RPMI8226 (cell line): ENCODE data around the gene ABCG1.
"Not testable (repeated sequence)": the region's sequence is repeated elsewhere in the genome, so short reads cannot be mapped to it uniquely, and the experiment has no call there.

Experiments used
- DNase-seq: peaks from one replicate; pipeline ENCODE4 v3.0.0-alpha.2; 2015

The ABCG1 gene

DNA sequence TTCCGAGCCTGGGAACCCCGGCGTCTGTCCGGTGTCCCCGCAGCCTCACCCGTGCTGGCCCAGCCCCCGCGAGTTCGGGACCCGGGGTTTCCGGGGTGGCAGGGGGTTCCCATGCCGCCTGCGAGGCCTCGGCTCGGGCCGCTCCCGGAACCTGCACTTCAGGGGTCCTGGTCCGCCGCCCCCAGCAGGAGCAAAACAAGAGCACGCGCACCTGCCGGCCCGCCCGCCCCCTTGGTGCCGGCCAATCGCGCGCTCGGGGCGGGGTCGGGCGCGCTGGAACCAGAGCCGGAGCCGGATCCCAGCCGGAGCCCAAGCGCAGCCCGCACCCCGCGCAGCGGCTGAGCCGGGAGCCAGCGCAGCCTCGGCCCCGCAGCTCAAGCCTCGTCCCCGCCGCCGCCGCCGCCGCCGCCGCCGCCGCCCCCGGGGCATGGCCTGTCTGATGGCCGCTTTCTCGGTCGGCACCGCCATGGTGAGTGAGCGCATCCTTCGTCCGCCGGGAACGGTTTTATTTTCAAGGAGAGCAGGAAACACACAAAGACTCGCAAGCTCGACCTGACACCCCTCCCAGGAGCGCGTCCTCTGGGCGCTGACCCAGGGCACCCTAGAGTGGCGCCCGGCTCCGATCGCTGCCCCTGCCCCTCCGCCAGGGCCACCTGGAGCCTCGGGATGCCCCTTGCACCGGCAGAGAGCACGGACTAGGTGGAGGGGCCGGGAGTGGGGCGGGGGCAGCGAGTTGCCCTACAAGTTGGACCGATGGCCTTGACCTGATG, at the start of gene ABCG1:
TSS of gene ABCG1 (plus strand) at position 305 of the 770 bp plus-strand sequence. CDS start at position 428, 123 bp downstream.
- DNase-seq: peak; percentile 71

DNA sequence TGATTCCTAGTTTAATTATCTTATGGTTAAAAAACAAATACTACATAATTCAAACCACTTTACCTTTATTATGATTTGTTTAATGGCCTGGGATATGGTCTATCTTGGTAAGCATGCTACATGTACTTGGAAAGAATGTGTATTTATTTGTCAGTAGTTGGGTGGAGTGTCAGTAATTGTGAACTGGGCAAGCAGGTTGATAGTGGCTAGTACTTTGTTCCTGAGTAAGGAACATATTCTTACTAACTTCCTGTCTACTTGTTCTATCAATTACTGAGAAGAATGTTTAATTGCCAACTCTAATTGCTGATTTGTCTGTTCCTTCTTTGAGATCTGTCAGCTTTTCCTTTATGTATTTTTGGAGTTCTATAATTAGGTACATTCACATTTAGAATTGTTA, 49.2 kb upstream of the ABCG1 start:
- DNase-seq: no peak

DNA sequence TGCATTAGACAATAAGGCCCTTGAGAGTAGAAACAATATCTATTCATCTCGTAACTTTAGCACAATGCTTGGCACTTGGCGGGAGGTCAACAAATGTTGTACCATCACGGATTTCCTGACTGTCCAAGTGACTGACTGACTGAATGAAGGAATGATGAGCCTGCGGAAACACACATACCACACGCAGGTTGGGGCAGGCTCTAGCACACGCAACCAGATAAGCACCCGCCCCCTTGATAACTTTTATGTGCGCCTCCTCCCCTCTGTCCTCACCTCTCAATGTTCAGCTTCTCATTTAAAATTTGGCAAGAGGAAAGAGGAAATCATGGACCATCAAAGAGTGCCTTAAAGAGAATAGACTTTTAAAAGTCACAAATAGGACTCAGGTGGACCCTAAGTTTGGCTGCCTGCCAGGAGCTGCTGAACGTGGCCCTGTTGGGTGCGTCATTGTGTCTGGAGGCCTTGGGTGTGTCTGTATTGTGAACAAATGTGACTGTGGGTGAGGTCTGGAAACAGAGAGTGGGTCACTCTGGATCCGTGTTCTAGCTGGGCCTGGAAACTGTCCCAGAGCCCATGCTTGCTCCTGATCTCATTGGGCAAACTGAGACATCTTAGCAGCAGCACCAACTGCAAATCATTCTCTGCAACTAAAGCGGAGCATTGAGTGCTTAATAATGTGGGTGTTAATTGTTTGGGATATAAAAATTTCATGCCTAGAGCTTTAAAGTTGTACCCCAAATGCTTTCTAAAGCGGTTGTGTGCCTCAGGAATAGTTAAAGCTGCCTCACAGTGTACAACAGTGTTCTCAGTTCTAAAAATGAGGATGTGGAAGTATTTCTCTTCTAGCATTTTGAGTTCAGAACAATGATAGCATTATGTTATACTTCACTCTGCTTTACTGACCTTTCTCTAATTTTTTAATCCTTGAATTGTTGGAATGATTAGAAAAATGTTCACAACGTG, 47.6 kb upstream of the ABCG1 start:
- no peak for DNase-seq

DNA sequence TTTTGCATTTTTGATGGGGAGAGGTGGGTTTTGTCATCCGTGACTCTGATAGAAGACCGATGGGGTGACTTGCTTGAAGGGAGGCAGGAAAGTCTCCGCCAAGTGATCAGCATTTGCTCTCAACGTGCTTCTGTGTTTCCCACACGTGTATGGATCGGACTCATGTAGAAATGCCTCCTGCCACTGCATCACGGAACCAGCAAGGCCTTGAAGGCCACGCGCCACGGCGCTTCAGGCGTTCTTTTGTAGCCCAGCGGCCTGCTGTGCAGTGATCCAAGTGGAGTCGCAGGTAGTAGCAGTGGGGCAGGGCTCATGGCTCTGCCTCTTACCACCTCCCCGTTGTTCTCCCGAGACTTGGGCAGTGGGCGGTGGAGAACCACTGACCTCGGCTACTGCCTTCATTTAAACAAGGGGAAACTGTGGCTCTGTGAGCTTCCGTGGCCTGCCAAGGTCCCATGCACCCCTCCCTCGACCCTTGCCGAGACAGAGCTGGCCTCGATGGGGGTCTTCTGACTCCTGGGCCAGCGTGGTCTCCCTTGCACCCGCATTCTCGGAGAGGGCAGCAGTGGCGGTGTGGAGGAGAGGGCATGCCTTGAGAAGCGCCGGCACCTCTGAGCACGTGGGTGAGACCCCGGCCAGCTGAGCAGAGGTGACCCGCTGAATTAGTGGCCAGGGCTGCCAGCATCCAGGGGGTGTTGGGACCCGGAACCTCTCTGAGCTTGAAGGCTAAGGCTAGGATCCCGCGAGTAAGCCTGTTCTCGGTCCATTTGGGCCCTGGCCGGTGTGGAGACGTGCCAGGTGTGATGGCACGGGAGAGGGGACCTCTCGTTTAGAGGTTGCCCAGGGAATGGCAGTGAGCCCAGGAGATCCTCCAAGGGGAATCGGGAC, 46.1 kb upstream of the ABCG1 start:
- no peak for DNase-seq

DNA sequence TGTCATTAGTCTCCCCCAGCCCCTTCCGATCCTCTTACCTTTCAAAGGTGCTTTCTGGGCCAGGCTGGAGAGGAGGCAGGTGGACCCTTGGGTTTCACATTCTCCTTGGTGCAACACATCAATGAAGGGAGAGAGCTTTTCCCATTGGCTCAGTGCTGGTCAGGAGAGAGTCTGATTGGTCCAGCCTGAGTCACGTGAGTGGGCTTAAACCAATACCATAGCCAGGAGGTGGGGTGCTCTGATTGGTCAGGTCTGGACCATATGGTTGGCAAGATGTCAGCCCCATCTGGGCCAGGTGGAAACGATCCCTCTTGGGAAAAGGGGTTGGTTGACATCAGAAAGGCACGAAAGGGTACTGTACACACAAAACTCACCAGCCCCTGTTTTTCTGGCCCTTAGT, 44.8 kb upstream of the ABCG1 start:
- DNase-seq: no peak

DNA sequence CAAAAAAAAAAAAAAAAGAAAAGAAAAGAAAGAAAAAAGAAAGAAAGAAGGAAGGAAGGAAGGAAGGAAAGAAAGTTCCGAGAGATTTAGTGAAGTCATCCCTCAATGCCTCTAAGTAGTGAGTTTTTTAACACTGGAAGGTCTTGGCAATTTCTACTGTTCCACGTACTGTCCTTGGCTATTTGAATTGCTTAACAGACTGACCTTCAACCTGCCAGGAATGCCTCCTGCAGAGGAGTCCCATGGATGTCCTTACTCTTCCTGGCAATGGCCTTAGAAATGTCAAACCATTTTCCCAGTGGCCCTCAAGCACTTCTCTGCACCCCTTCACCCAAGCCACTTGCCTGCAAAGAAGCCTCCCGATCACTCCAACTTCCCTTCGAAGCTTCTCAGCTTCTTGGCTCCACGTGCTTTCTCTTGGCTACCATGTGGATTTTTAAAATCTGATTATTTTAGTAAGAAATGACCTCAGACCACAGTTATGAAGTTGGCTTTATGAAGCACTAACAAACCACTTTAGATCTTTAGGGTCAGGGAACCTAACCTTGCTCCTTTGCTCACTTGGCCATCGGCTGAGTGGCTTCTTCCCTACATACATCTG, 43.7 kb upstream of the ABCG1 start:
- no peak for DNase-seq

DNA sequence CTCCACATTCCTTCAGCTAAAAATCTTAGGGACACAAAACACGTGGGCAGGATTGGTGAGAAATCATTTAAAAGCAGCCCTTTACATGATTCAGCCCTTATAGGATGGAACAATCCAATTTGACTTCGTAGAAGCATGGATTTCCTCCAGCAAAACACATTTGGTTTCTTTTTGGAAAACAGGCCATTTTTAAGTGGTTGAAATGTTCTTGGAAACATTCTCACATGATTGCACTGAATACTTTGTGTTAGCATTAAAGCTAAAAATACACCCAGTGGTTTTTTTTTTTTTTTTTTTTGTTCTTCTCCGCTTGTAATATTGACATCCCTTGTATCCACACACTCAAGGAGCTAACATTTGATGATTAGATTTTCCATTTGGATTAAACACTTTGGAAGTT, 42.1 kb upstream of the ABCG1 start:
- DNase-seq: no peak

DNA sequence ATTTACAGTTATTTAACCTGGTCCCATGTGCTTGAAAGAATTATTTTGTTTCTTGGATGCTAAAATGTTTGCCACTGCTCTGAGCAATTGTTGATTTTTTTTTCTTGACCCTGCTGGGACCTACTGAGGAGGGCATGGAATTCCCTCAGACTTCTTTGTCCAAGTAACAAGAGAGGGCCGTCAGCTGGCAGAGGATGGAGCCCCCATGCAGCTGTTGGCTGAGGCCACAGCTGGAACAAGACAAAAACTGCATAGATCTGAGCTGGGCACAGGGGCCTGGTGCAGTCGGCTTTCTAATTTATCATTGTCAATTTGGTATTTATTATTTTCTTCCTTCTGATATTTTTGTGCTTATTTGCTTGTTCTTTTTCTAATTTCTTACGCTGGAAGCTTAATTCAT, 39.6 kb upstream of the ABCG1 start:
- no peak for DNase-seq

DNA sequence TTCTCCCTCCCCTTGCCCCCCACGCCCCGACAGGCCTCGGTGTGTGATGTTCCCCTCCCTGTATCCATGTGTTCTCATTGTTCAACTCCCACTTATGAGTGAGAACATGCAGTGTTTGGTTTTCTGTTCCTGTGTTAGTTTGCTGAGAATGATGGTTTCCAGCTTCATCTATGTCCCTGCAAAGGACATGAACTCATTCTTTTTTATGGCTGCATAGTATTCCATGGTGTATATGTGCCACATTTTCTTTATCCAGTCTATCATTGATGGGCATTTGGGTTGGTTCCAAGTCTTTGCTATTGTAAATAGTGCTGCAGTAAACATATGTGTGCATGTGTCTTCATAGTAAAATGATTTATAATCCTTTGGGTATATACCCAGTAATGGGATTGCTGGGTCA, 38.9 kb upstream of the ABCG1 start:
- DNase-seq: not testable (repeated sequence)

DNA sequence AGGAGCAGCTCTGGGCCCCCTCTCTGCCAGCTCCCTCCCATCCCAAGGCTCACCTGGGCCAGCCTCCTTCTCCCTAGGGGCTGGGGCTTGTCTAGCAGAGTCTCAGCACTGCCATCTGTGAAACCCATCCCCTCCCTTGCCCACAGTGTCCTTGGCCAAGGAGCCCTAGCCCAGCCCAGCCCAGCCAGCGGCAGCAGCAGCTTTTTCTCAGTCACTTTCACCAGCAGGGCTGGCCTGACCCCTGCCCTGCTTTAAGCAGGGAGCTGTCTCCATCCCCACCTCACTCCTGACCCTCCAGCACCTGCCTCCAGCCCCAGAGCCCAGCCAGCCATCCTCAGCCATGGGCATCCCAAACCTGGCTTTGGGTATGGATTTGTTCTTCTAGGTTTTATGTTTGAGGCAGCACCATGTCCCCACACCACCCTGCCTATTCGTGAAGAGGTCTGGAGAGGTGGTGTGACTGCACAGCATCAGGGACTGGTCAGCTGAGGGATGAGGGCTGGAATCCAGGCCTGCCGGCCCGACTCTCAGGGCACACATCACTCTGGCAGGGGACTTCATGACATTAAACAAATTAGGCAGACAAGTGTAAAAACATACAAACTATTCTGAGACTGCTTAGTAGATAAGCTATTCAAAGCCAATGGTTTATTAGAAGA, 36.1 kb upstream of the ABCG1 start:
- no peak for DNase-seq

DNA sequence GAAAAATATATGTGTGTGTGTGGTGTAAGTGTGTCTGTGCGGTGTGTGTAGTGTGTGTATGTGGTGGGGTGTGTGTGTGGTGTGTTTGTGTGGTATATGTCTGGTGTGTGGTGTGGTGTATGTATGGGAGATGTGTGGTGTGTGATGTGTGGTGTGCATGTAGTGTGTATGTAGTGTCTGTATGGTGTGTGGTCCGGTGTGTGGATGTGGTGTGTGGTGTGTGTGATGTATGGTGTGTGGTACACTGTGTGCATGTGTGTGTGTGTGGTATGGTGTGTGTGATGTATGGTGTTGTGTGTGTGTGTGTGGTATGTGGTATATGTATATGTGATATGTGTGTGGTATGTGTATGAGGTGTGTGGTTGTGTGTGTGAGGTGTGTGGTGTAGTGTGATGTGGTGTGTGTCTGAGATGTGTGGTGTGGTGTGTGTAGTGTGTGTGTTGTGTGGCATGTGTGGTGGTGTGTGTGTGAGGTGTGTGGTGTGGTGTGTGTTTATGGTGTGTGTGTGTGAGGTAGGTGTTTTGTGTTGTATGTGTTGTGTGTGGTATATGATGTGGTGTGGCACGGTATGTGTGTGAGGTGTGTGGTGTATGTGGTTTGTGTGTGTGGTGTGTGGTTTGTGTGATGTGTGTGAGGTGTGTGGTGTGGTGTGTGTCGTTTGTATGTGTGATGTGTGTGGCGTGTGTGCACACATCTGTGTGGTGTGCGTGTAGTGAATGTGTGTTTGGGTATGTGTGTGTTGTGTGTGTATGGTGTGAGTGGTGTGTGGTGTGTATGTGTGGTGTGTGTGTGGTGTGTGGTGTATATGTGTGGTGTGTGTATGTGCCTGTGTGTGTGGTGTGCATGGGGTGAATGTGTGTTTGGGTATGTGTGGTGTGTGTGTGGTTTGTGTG, 35.3 kb upstream of the ABCG1 start:
- no peak for DNase-seq

DNA sequence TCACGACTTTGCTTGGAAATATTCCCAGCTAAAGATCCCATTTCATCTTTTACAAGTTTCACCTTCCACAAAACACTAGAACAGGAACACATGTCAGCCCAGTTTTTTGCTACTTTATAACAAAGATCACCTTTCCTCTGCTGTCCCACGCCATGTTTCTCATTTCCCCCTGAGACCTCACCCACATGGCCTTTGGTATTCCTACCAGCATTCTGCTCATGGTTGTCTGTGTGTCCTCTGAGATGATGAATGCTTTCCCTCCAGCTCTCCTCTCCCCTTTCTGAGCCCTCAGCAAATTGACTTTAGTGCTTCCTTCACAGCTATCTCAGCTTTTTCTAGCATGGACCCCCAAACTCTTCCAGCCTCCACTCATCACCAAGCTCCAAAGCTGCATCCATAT, 32.3 kb upstream of the ABCG1 start:
- DNase-seq: no peak

DNA sequence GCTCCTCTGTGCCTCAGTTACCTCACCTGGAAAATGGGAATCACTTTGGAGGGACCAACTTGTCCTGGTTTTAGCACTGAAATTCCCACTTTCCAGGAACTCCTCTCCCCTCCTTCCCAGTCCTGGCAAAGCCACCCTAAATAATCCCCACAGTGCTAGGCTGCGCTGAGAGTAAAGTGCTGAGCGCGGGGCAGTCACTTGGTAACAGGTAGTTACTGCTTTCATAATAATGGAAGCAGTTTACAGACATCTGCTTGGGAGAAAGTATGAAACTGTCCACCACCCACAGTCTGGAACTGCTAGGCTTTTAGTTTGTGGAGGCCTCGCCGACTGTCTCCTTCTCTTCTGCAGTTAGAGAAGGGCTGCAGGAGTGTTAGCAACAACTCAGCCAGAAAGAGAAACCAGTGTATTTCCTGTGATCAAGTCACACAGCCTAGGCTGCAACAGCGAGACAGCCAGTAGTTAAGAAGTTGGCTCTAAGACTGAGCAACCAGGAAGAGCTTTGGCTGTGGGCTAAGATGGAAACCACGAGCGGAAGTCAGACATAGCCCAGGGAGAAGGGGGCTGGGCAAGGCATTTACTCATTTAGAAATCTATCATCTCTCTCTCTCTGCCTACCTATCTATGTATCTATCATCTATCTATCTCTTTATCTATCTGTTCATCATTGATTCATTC, 30.8 kb upstream of the ABCG1 start:
- DNase-seq: peak; percentile 89

DNA sequence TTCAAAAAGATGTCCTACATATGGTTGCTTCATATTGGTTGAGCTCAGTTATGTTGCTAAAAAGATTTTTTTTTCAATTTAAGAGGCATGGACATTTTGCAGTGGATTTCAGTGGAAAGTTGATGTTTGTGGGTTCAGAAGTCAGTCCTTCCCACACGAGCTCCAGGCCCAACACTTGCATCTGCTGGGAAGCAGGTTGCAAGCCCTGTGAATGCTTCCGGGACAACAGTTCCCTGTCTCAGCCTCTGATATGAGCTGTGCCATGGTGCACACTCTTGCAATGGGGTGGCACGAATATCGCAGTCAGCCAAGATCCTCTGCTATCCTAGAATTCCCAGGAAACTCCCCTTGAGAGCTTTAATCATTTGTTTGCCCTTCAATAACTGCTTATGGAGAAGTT, 30.3 kb upstream of the ABCG1 start:
- DNase-seq: no peak

DNA sequence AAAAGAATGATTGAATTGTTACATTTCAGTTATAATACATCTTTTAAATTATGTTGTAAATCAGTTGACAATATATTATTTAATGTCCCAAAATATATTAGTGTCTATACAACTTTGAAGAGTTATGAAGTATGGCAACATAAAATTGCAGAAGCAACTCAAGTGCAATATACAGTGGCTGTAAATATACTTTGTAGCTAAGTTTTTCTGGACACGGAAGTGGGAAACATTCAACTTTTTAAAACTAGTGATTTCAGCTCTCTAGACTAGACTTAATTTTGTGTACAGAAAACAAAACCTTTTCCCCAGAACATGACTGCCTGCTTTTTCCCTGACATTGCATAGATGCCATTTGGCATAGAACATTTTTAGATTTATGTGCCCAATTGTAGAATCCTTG, 29.5 kb upstream of the ABCG1 start:
- no peak for DNase-seq

DNA sequence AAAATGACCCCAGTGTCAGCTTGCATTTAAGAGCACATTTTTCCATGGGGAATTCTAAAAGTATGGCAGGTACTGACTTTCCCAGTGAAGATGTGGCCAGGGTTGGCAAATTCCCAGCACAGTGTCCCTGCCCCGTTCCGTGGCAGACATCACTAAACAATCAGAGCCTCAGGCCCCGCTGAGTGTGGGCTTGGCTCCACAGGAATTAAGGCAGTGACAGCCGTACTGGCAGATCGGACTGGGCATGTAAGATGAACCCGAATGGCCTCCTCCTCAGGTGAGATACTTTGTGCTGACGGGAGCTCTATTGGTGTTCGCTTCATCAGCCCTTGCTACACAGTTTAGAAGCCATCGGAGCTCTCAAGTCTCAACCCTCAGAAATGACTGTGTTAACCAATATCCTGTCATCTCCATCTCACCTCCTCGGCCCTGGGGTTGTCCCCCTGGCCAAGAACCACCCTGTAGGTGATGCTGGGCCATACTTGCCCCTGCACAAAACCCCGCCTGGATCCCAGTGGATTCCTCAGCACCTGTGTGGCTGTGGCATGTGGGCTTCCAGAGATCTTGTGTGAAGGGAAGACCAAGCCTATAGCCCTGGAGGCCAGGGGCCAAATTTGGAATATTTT, 29.0 kb upstream of the ABCG1 start:
- no peak for DNase-seq

DNA sequence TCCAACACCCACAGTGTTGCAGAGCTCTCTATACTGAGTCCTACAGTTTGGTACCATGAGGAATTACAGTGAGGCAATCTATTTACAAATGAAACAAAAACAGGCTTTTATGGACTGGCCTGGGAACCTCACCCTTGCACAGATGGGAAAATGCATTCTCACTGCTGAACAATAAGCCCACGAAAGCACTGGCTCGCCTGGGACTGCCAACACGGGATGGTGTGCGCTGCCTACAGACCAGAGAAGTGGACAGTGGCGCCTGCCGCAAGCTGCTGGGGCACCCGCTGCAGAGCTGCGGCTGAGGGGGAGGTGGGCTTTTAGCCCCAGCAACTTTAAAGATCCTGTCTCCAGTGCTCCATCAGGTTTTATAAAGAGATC, 28.5 kb upstream of the ABCG1 start:
- no peak for DNase-seq

DNA sequence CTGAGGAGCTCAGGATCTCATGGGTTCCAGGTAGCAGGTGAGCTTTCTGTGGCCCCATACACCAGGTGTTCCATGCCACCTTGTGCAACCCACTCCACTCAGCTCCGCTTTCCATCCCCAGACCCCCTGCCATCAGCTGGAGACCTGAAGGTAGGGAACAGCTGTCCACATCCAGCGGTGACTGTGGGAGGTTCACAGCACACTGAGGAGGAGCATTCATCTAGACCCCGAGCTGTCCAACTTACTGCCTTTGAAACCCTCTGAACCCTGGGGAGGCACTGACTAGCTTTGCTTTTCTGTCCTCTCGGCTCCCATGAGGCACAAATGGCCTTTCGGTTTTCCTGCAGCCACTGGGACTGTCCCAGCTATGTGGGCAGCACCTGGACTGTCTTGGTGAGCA, 27.9 kb upstream of the ABCG1 start:
- DNase-seq: no peak

DNA sequence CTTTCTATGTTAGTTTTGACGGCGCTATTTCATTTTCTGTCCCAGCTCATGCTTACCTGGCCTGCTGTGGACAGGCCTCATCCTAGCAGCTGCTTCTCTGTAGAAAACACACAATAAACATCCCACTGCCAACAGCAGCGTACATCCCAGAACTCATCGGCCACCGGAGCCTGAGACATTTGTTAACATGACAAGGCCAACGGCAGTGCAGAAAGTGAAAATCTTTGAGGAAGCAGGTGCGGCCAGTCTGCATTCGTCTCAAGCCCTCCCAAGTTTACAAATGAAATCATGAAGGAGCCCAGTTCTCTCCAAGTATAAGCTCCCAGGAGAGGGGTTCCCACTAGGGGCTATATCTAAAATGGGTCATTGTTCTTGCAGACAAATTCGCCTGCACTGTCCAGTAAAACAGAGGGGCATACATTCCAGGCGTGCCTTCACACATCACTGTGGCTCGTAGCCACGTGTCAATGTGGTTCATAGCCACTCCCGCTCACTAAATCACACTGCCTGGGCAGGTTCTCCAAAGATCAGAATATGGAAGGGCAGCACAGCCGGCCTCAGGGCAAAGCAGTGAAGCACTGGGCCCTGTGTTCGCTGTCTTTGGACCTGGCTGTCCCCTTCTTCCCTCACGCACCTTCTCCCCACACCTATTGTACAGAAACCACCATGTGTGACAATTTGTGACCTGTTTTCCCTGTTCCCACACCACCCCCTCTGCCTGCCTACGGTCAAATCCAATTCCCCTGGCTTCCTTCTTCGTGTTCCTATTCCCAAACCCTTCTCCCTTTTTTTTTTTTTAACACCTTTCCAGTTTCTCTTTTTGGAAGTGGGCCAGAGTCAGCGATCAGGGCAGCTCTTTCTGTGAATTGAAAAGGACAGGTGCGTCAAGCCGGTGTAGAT, 27.0 kb upstream of the ABCG1 start:
- no peak for DNase-seq
